ENCODE results near the gene SOX9.
A peak's percentile ranks its signal among the peaks of the same experiment; 100 is the strongest.

Gene SOX9

GRCh38 chr17:72120642-72121163 is at the start of gene SOX9:
SOX9 (plus strand) TSS chr17:72121020; CDS start chr17:72121392, 372 bp downstream.
- peak; percentile 70 for DNase-seq (ENCODE audit: low spot score)

- no peak for DNase-seq (ENCODE audit: low spot score)
Measured at GRCh38 chr17:72071330-72071729, 49.5 kb upstream of the SOX9 start.

- DNase-seq (ENCODE audit: low spot score), result no peak
Measured at GRCh38 chr17:72075995-72076677, 44.7 kb upstream of the SOX9 start.

- DNase-seq (ENCODE audit: low spot score), result no peak
Measured at GRCh38 chr17:72076678-72077030, 44.2 kb upstream of the SOX9 start.

- no peak for DNase-seq (ENCODE audit: low spot score)
Measured at GRCh38 chr17:72077326-72077960, 43.4 kb upstream of the SOX9 start.

- DNase-seq (ENCODE audit: low spot score), result no peak
Measured at GRCh38 chr17:72079700-72080099, 41.1 kb upstream of the SOX9 start.

GRCh38 chr17:72087876-72088275 is 32.9 kb upstream of the SOX9 start:
- no peak for DNase-seq (ENCODE audit: low spot score)

- DNase-seq (ENCODE audit: low spot score), result no peak
Measured at GRCh38 chr17:72089453-72089987, 31.3 kb upstream of the SOX9 start.

- no peak for DNase-seq (ENCODE audit: low spot score)
Measured at GRCh38 chr17:72090108-72090507, 30.7 kb upstream of the SOX9 start.

- DNase-seq (ENCODE audit: low spot score), result no peak
Measured at GRCh38 chr17:72092710-72093322, 28.0 kb upstream of the SOX9 start.

GRCh38 chr17:72093707-72094106 is 27.1 kb upstream of the SOX9 start:
- no peak for DNase-seq (ENCODE audit: low spot score)

- no peak for DNase-seq (ENCODE audit: low spot score)
Measured at GRCh38 chr17:72095316-72095715, 25.5 kb upstream of the SOX9 start.

- DNase-seq (ENCODE audit: low spot score), result no peak
Measured at GRCh38 chr17:72097144-72097543, 23.7 kb upstream of the SOX9 start.

GRCh38 chr17:72099919-72100318 is 20.9 kb upstream of the SOX9 start:
- no peak for DNase-seq (ENCODE audit: low spot score)

GRCh38 chr17:72100470-72100869 is 20.4 kb upstream of the SOX9 start:
- no peak for DNase-seq (ENCODE audit: low spot score)

GRCh38 chr17:72101526-72101925 is 19.3 kb upstream of the SOX9 start:
- no peak for DNase-seq (ENCODE audit: low spot score)

GRCh38 chr17:72102366-72102765 is 18.5 kb upstream of the SOX9 start:
- no peak for DNase-seq (ENCODE audit: low spot score)

GRCh38 chr17:72104164-72104862 is 16.5 kb upstream of the SOX9 start:
- DNase-seq (ENCODE audit: low spot score), result no peak

- DNase-seq (ENCODE audit: low spot score), result no peak
Measured at GRCh38 chr17:72104863-72105234, 16.0 kb upstream of the SOX9 start.

- no peak for DNase-seq (ENCODE audit: low spot score)
Measured at GRCh38 chr17:72107100-72107499, 13.7 kb upstream of the SOX9 start.

- DNase-seq (ENCODE audit: low spot score), result no peak
Measured at GRCh38 chr17:72110231-72110941, 10.4 kb upstream of the SOX9 start.

GRCh38 chr17:72110942-72111318 is 9.9 kb upstream of the SOX9 start:
- DNase-seq (ENCODE audit: low spot score), result no peak

Data from D341Med (cell line).